ENCODE data around the gene GAGE12J.
"Not testable (repeated sequence)": the region's sequence is repeated elsewhere in the genome, so short reads cannot be mapped to it uniquely, and the experiment has no call there.

Gene GAGE12J

GRCh38 chrX:49321737-49322136, at the start of gene GAGE12J:
GAGE12J (plus strand) TSS chrX:49322037; CDS start chrX:49323194, 1,157 bp downstream.
- not testable (repeated sequence) for DNase-seq

- DNase-seq, result no peak
Observed at GRCh38 chrX:49272421-49272820, 49.4 kb upstream of the GAGE12J start.

GRCh38 chrX:49273181-49273727, 48.6 kb upstream of the GAGE12J start:
- DNase-seq, result peak; percentile 73

GRCh38 chrX:49276207-49276606, 45.6 kb upstream of the GAGE12J start:
- no peak for DNase-seq

- DNase-seq, result no peak
Observed at GRCh38 chrX:49276671-49277534, 44.9 kb upstream of the GAGE12J start.

GRCh38 chrX:49277535-49277830, 44.4 kb upstream of the GAGE12J start:
- no peak for DNase-seq

- no peak for DNase-seq
Observed at GRCh38 chrX:49278081-49278480, 43.8 kb upstream of the GAGE12J start.

- DNase-seq, result no peak
Observed at GRCh38 chrX:49282647-49283011, 39.2 kb upstream of the GAGE12J start.

GRCh38 chrX:49284212-49284611, 37.6 kb upstream of the GAGE12J start:
- no peak for DNase-seq

- DNase-seq, result no peak
Observed at GRCh38 chrX:49286136-49286535, 35.7 kb upstream of the GAGE12J start.

GRCh38 chrX:49286581-49286980, 35.3 kb upstream of the GAGE12J start:
- DNase-seq, result no peak

- peak; percentile 21 for DNase-seq
Observed at GRCh38 chrX:49287665-49288064, 34.2 kb upstream of the GAGE12J start.

- DNase-seq, result no peak
Observed at GRCh38 chrX:49290215-49290614, 31.6 kb upstream of the GAGE12J start.

- peak; percentile 80 for DNase-seq
Observed at GRCh38 chrX:49291615-49292337, 30.1 kb upstream of the GAGE12J start.

GRCh38 chrX:49292400-49293362, 29.2 kb upstream of the GAGE12J start:
- DNase-seq, result no peak

GRCh38 chrX:49299293-49299692, 22.5 kb upstream of the GAGE12J start:
- not testable (repeated sequence) for DNase-seq

GRCh38 chrX:49300703-49301102, 21.1 kb upstream of the GAGE12J start:
- DNase-seq, result no peak

- no peak for DNase-seq
Observed at GRCh38 chrX:49303346-49303745, 18.5 kb upstream of the GAGE12J start, which contains the start of gene GAGE10. GAGE10 (plus strand) TSS chrX:49303646; CDS start chrX:49304860, 1,214 bp downstream.

GRCh38 chrX:49307775-49308174, 14.1 kb upstream of the GAGE12J start:
- DNase-seq, result peak; percentile 42

GRCh38 chrX:49308604-49309269, 13.1 kb upstream of the GAGE12J start:
- DNase-seq, result peak; percentile 30

- DNase-seq, result peak; percentile 8
Observed at GRCh38 chrX:49309401-49309981, 12.3 kb upstream of the GAGE12J start.

GRCh38 chrX:49310371-49310770, 11.5 kb upstream of the GAGE12J start:
- no peak for DNase-seq
